Ovary (tissue), 9 donors: ENCODE data around the gene ONECUT3. TPM values are rescaled to one million over a fixed set of nuclear protein-coding genes. Genes with fewer than 3 reads are reported as not detected.
A peak's percentile ranks its signal among the peaks of the same experiment; 100 is the strongest.

Source experiments
- DNase-seq, 5 donors: peaks; one replicate each; pipeline ENCODE4 v3.0.0-alpha.2; 2019 to 2020
- H3K27ac ChIP-seq, 2 donors: fragments of 200-600 bp; one replicate each; pipeline versions ENCODE4 v1.5.1 to v1.8.0; 2019 to 2022
- H3K27me3 ChIP-seq: fragments of 200-600 bp; one replicate; pipeline ENCODE4 v1.8.0; 2022
- H3K36me3 ChIP-seq: fragments of 200-600 bp; sonication (generic); one replicate; pipeline ENCODE4 v1.5.1; 2019
- H3K4me1 ChIP-seq: one replicate; pipeline ENCODE4 v1.8.1; 2013; ENCODE audit warnings: mild to moderate bottlenecking, moderate library complexity; ENCODE audit not compliant: insufficient read depth
- H3K4me3 ChIP-seq: fragments of 200-600 bp; sonication (generic); one replicate; pipeline ENCODE4 v1.5.1; 2017
- H3K9me3 ChIP-seq, 2 donors: fragments of 200-600 bp in 1 of 2; sonication (generic) in 1 of 2; one replicate each; pipeline versions ENCODE4 v1.5.1 to v1.8.1; 2013 to 2019; ENCODE audit warnings: mild to moderate bottlenecking in 1 of 2, moderate library complexity in 1 of 2
- CTCF ChIP-seq, 3 donors: fragments of 450-650 bp in 2 of 3; fragments of 200-600 bp in 1 of 3; IDR thresholded peaks; one replicate each; pipeline versions ENCODE4 v1.5.1 to v1.8.0; 2016 to 2022; ENCODE audit warnings: antibody characterized with exemption in 3 of 3, mild to moderate bottlenecking in 1 of 3
- EP300 ChIP-seq: sonication (generic); formaldehyde crosslinking; IDR thresholded peaks from one replicate; pipeline ENCODE4 v1.6.1; 2017; ENCODE audit warnings: antibody characterized with exemption
- POLR2A ChIP-seq: fragments of 450-650 bp; IDR thresholded peaks from one replicate; pipeline ENCODE4 v1.6.1; 2017; ENCODE audit warnings: antibody characterized with exemption, mild to moderate bottlenecking, moderate library complexity
- WGBS, 3 donors: extraction: QIAGEN DNeasy Blood & Tissue Kit in 1 of 3; methylation state at CpG; one replicate each; pipeline versions ENCODE4 v1.1.5 to v1.1.7; 2013 to 2017; 5-methylcytosine and 5-hydroxymethylcytosine counted together
- intact Hi-C, 4 donors: fragments of 100-400 bp; cut with DNase I; formaldehyde crosslinking; loops; one replicate each; pipeline versions ENCODE4 v1.11.0 to v1.15.1; 2022 to 2023
- polyA plus RNA-seq, 2 donors: library from polyadenylated mRNA; stranded (reverse); fragments of 200-250 nt in 1 of 2; fragments of 350-450 nt in 1 of 2; fragmentation: Illumina TruSeq in 1 of 2; extraction: RNeasy Lipid Tissue Mini Kit (QIAGEN cat#74804) in 1 of 2; gene quantifications; one replicate each; pipeline ENCODE4 v1.2.3, GENCODE V29; 2013 to 2014
- total RNA-seq, 7 donors: library from RNA; depleted of rRNA in 2 of 7; stranded (reverse); fragments of >200 nt in 2 of 7; fragmentation: NEBNext Ultra II Directional in 3 of 7; extraction: Animal tissue kit (Norgen Biotek cat#: 25700) in 3 of 7; gene quantifications; one replicate each; pipeline versions ENCODE4 v1.1.0 to v1.2.4, GENCODE V29; 2016 to 2023
- donor health status: DM: no; HTN: no; CAD: no; lungs with moderate emphysema.
- donor health status: DM: no; HTN: no; CAD: no.
- donor health status: Bipolar disorder and iron deficiency.
- donor health status: DM: yes; HTN: yes; CAD: no.
- donor health status: DM: no; HTN: no; CAD: no.
- donor health status: DM: yes; HTN: yes; CAD: no.

The ONECUT3 gene
- total and polyA plus RNA-seq, 9 donors = 0.05 TPM; not detected in 8

- no peak overlapping the region for H3K27ac ChIP-seq
- no peak for DNase-seq
- WGBS, 3 donors = 82 to 83% (median 82%) methylated on average over 8 of the region's 8 CpGs
- no peaks in the 10 kb centered on the region for H3K27me3 ChIP-seq
- no peak for TF ChIP-seq EP300
- no peak for TF ChIP-seq CTCF (IDR thresholded peaks at IDR 0.05)
- TF ChIP-seq POLR2A = no peak
- H3K36me3 ChIP-seq = no peaks in the 10 kb centered on the region
- H3K9me3 ChIP-seq = no peaks in the 10 kb centered on the region
- intact Hi-C loops = loop anchor here in 2 of 4 donors (10.0 kb wide), 2 partner anchors 148 to 278 kb away; no protein-coding TSS in a partner anchor
- H3K4me1 ChIP-seq = peaks cover 8% of the 10 kb centered on the region
- no peak overlapping the region for H3K4me3 ChIP-seq
These were observed 69.7 kb downstream of the ONECUT3 start for GRCh38 chr19:1823020-1823419.

GRCh38 chr19:1823539-1824251 lies 70.4 kb downstream of the ONECUT3 start:
- intact Hi-C loops = loop anchor here in 2 of 4 donors (10.0 kb wide), 2 partner anchors 149 to 279 kb away; no protein-coding TSS in a partner anchor
- H3K4me3 ChIP-seq = no peak overlapping the region
- H3K36me3 ChIP-seq = no peaks in the 10 kb centered on the region

GRCh38 chr19:1824252-1824622 lies 70.9 kb downstream of the ONECUT3 start:
- WGBS, 3 donors = 73 to 79% (median 76%) methylated on average over 14 of the region's 14 CpGs
- no peak overlapping the region for H3K27ac ChIP-seq
- intact Hi-C loops = loop anchor here in 2 of 4 donors (10.0 kb wide), 2 partner anchors 149 to 279 kb away; no protein-coding TSS in a partner anchor
- H3K4me3 ChIP-seq = no peak overlapping the region
- no peaks in the 10 kb centered on the region for H3K27me3 ChIP-seq
- no peaks in the 10 kb centered on the region for H3K36me3 ChIP-seq
- H3K9me3 ChIP-seq = no peaks in the 10 kb centered on the region
- H3K4me1 ChIP-seq = peaks cover 8% of the 10 kb centered on the region
- no peak for DNase-seq
- TF ChIP-seq EP300 = no peak
- TF ChIP-seq CTCF (IDR thresholded peaks at IDR 0.05) = no peak
- no peak for TF ChIP-seq POLR2A

More at GRCh38 chr19:1823539-1824251, 70.4 kb downstream of the ONECUT3 start:
- Histone ChIP-seq H3K4me1 (peaks cover 8% of the 10 kb centered on the region), H3K27me3 (no peaks in the 10 kb centered on the region), H3K9me3 (no peaks in the 10 kb centered on the region), H3K27ac (no peak overlapping the region)
- 83 to 89% (median 89%) methylated on average over 35 to 36 of the region's 36 CpGs for WGBS, 3 donors
- DNase-seq = no peak
- TF ChIP-seq CTCF (IDR thresholded peaks at IDR 0.05) = no peak
- TF ChIP-seq EP300 = no peak
- no peak for TF ChIP-seq POLR2A

GRCh38 chr19:1825909-1826556 lies 72.7 kb downstream of the ONECUT3 start:
- TF ChIP-seq POLR2A (no peak), EP300 (no peak), CTCF (IDR thresholded peaks at IDR 0.05) (peak; percentile 91 to 95 (median 95))
- H3K36me3 ChIP-seq = no peaks in the 10 kb centered on the region
- intact Hi-C loops = loop anchor here in 2 of 4 donors (10.0 kb wide), 2 partner anchors 151 to 281 kb away; no protein-coding TSS in a partner anchor
- DNase-seq = peak; percentile 84 to 92 (median 92)
- no peaks in the 10 kb centered on the region for H3K27me3 ChIP-seq
- 15 to 21% (median 16%) methylated on average over 15 of the region's 15 CpGs for WGBS, 3 donors
- H3K4me3 ChIP-seq = no peak overlapping the region
- peaks cover 8% of the 10 kb centered on the region for H3K4me1 ChIP-seq
- H3K9me3 ChIP-seq = no peaks in the 10 kb centered on the region
- peak overlapping the region; percentile 68 to 89 for H3K27ac ChIP-seq
